ENCODE measurements around the gene PPIL4. TPM values are rescaled to one million over a fixed set of nuclear protein-coding genes. Genes with fewer than 3 reads are reported as not detected.

PPIL4 gene
- total and polyA plus RNA-seq, 2 experiments from 2014 or later: 35.1 to 47.3 TPM

DNA sequence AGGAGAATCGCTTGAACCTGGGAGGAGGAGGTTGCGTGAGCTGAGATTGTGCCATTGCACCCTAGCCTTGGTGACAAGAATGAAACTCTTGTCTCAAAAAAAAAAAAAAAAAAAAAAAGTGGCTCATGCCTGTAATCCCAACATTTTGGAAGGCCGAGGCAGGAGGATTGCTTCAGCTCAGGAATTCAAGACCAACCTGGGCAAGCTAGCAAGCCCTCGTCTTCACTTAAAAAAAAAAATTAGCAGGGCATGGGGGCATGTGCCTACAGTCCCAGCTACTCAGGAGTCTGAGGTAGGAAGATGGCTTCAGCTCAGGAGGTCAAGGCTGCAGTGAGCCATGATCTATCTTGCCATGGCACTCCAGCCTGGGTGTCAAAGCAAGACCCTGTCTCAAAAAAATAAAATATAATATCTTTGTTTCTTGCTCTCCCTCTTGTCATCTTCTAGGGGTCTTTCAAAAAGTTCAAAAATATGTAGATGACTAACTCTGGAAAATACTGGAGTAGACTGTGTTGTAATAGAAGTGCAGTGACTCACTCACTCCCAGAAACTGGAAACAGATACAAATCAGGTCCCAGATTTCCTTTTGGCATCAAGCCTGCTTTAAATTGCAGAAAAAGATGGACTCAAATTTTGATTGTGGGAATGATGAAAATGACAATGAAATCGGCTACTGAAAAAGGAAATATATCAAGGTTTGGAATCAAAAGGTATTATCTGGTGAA, 17.5 kb upstream of the PPIL4 start:
- no peak for TF ChIP-seq NANOG (IDR thresholded peaks at IDR 0.05; ENCODE audit: borderline replicate concordance)
- TF ChIP-seq REST (IDR thresholded peaks at IDR 0.05; ENCODE audit: unreplicated experiment): no peak
- TF ChIP-seq POLR2AphosphoS5 (IDR thresholded peaks at IDR 0.05; ENCODE audit: low read depth): no peak
- no peak for TF ChIP-seq ZNF331 (CRISPR knock-in tag; IDR thresholded peaks at IDR 0.05; ENCODE audit: low read depth)
- TF ChIP-seq, protein P1, sequence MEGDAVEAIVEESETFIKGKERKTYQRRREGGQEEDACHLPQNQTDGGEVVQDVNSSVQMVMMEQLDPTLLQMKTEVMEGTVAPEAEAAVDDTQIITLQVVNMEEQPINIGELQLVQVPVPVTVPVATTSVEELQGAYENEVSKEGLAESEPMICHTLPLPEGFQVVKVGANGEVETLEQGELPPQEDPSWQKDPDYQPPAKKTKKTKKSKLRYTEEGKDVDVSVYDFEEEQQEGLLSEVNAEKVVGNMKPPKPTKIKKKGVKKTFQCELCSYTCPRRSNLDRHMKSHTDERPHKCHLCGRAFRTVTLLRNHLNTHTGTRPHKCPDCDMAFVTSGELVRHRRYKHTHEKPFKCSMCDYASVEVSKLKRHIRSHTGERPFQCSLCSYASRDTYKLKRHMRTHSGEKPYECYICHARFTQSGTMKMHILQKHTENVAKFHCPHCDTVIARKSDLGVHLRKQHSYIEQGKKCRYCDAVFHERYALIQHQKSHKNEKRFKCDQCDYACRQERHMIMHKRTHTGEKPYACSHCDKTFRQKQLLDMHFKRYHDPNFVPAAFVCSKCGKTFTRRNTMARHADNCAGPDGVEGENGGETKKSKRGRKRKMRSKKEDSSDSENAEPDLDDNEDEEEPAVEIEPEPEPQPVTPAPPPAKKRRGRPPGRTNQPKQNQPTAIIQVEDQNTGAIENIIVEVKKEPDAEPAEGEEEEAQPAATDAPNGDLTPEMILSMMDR (conservative IDR thresholded peaks at IDR 0.05; ENCODE audit: low read depth in 2 of 2): no peak
- no peak for TF ChIP-seq ZNF114 (CRISPR knock-in tag; IDR thresholded peaks at IDR 0.05)
- TF ChIP-seq CREB1 (CRISPR knock-in tag; IDR thresholded peaks at IDR 0.05; ENCODE audit: low read depth): no peak
- TF ChIP-seq JUNB (IDR thresholded peaks at IDR 0.05; ENCODE audit: unreplicated experiment): no peak
- TF ChIP-seq EZH2phosphoT487 (IDR thresholded peaks at IDR 0.05; ENCODE audit: unreplicated experiment): no peak
- no peaks in the 10 kb centered on the region for H3K27me3 ChIP-seq (ENCODE audit: insufficient read depth)
- H3K4me1 ChIP-seq (ENCODE audit: insufficient read depth): peaks cover 16% of the 10 kb centered on the region
- no peaks in the 10 kb centered on the region; the same call in 1 of the 2 replicates for H3K36me3 ChIP-seq (ENCODE audit: insufficient read depth)
- Mint-ChIP-seq H3K9me3 (no peaks in the 10 kb centered on the region), H3K4me3 (no peak overlapping the region), H3K27me3 (ENCODE audit: insufficient read depth, low read depth, poor library complexity) (peaks cover 11% of the 10 kb centered on the region), H3K27ac (no peak overlapping the region), H3K4me1 (peaks cover 10% of the 10 kb centered on the region; the same call in 2 of the 3 replicates), H3K36me3 (ENCODE audit: low read depth) (no peaks in the 10 kb centered on the region)
- ATAC-seq (no peak), DNase-seq (ENCODE audit: low spot score) (no peak)
- H4K20me1 ChIP-seq (replicated peaks; ENCODE audit: insufficient read depth): peaks cover 14% of the 10 kb centered on the region
- H3K9me2 ChIP-seq (ENCODE audit: insufficient read depth): no peaks in the 10 kb centered on the region
- H3K79me2 ChIP-seq (replicated peaks; ENCODE audit: insufficient read depth): peaks cover 15% of the 10 kb centered on the region
- peaks cover 12% of the 10 kb centered on the region; the same call in 1 of the 2 replicates for H3F3A ChIP-seq (replicated peaks; ENCODE audit: low read depth)
- no peak overlapping the region for H3K4me3 ChIP-seq
- H3K27ac ChIP-seq (ENCODE audit: low read depth): no peak overlapping the region
- no peak overlapping the region for H3K4me2 ChIP-seq
- H2AFZ ChIP-seq: no peak overlapping the region

GRCh38 chr6:149560736-149561135, 14.9 kb upstream of the PPIL4 start:
- Histone ChIP-seq H3K27ac (ENCODE audit: low read depth) (no peak overlapping the region), H4K20me1 (replicated peaks; ENCODE audit: insufficient read depth) (no peaks in the 10 kb centered on the region), H3K4me1 (ENCODE audit: insufficient read depth) (peaks cover 7% of the 10 kb centered on the region), H3K36me3 (ENCODE audit: insufficient read depth) (no peaks in the 10 kb centered on the region), H2AFZ (no peak overlapping the region), H3K4me2 (no peak overlapping the region), H3K9me2 (ENCODE audit: insufficient read depth) (no peaks in the 10 kb centered on the region), H3K79me2 (replicated peaks; ENCODE audit: insufficient read depth) (no peaks in the 10 kb centered on the region), H3K27me3 (ENCODE audit: insufficient read depth) (no peaks in the 10 kb centered on the region), H3K4me3 (no peak overlapping the region), H3F3A (replicated peaks; ENCODE audit: low read depth) (no peaks in the 10 kb centered on the region)
- no peak for TF ChIP-seq ZNF331 (CRISPR knock-in tag; IDR thresholded peaks at IDR 0.05; ENCODE audit: low read depth)
- TF ChIP-seq, protein P1 (conservative IDR thresholded peaks at IDR 0.05; ENCODE audit: low read depth in 2 of 2): peak; percentile 29 to 63; a peak in 3 of 4 replicates
- TF ChIP-seq ZNF114 (CRISPR knock-in tag; IDR thresholded peaks at IDR 0.05): no peak
- TF ChIP-seq NANOG (IDR thresholded peaks at IDR 0.05; ENCODE audit: borderline replicate concordance): no peak
- TF ChIP-seq STAT1 (IDR thresholded peaks at IDR 0.05; ENCODE audit: unreplicated experiment): no peak
- peaks cover 7% of the 10 kb centered on the region for H3K27me3 Mint-ChIP-seq (ENCODE audit: insufficient read depth, low read depth, poor library complexity)
- H3K9me3 Mint-ChIP-seq: no peaks in the 10 kb centered on the region
- peaks cover 5% of the 10 kb centered on the region; the same call in 2 of the 3 replicates for H3K4me1 Mint-ChIP-seq
- ATAC-seq: peak; percentile 83
- DNase-seq (ENCODE audit: low spot score): peak; percentile 67
- no peak overlapping the region for H3K27ac Mint-ChIP-seq
- H3K36me3 Mint-ChIP-seq (ENCODE audit: low read depth): no peaks in the 10 kb centered on the region
- H3K4me3 Mint-ChIP-seq: no peak overlapping the region

All from GM23338 (cell line).